C4-2B (cell line): ENCODE data around the gene PPARD.

Experiments
- ZFX ChIP-seq: fragments of 450-650 bp; IDR thresholded peaks from 2 replicates; pipeline ENCODE4 v1.6.1; 2017
- TF ChIP-seq, protein P1 (sequence below): fragments of 450-650 bp; conservative IDR thresholded peaks from 2 replicates; pipeline ENCODE4 v1.5.1; 2017; ENCODE audit warnings: mild to moderate bottlenecking

DNA sequence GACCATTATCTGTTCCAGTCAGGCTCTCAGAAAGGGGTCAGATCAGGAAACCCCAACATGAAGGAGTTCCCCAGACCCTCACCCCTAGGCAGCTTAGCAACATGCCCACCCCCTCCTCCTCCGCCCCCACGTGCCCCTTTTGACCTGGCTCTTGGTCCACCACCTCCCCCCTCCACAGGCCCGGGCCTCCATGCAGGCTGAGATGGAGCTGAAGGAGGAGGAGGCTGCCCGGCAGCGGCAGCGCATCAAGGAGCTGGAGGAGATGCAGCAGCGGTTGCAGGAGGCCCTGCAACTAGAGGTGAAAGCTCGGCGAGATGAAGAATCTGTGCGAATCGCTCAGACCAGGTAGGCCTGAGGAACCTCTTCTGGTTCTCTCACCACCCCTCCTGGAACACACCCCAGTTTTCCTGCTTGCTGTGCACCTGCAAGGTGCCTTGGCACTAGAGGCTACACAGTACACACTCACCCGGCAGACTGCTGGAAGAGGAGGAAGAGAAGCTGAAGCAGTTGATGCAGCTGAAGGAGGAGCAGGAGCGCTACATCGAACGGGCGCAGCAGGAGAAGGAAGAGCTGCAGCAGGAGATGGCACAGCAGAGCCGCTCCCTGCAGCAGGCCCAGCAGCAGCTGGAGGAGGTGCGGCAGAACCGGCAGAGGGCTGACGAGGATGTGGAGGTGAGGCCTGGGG is 22.9 kb upstream of the PPARD start:
- TF ChIP-seq, protein P1, sequence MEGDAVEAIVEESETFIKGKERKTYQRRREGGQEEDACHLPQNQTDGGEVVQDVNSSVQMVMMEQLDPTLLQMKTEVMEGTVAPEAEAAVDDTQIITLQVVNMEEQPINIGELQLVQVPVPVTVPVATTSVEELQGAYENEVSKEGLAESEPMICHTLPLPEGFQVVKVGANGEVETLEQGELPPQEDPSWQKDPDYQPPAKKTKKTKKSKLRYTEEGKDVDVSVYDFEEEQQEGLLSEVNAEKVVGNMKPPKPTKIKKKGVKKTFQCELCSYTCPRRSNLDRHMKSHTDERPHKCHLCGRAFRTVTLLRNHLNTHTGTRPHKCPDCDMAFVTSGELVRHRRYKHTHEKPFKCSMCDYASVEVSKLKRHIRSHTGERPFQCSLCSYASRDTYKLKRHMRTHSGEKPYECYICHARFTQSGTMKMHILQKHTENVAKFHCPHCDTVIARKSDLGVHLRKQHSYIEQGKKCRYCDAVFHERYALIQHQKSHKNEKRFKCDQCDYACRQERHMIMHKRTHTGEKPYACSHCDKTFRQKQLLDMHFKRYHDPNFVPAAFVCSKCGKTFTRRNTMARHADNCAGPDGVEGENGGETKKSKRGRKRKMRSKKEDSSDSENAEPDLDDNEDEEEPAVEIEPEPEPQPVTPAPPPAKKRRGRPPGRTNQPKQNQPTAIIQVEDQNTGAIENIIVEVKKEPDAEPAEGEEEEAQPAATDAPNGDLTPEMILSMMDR, result no peak
- TF ChIP-seq ZFX, result no peak
